Measurements from ENCODE around the gene TBC1D22A. TPM values are rescaled to one million over a fixed set of nuclear protein-coding genes. Genes with fewer than 3 reads are reported as not detected.

Gene TBC1D22A
- total RNA-seq, 1 experiment from 2014 or later: 26.0 TPM

- Mint-ChIP-seq H3K27ac (ENCODE audit: low read depth, unreplicated experiment) (no peak overlapping the region), H3K4me1 (ENCODE audit: insufficient read depth, unreplicated experiment) (peaks cover 5% of the 10 kb centered on the region), H3K9me3 (ENCODE audit: unreplicated experiment) (no peaks in the 10 kb centered on the region), H3K36me3 (ENCODE audit: insufficient read depth, unreplicated experiment) (no peaks in the 10 kb centered on the region), H3K4me3 (ENCODE audit: unreplicated experiment) (no peak overlapping the region), H3K27me3 (ENCODE audit: insufficient read depth, unreplicated experiment) (no peaks in the 10 kb centered on the region)
- no peak for DNase-seq (ENCODE audit: unreplicated experiment)
- ChIA-PET CTCF (no interaction called here), POLR2A (no interaction called here)
- TF ChIP-seq CTCF (IDR thresholded peaks at IDR 0.05; ENCODE audit: unreplicated experiment): no peak
- intact Hi-C loops (cut with micrococcal nuclease): no loop called here
- no TSS peak for BruUV-seq (replicated peaks)
Measured at GRCh38 chr22:47220752-47221151, 458.3 kb downstream of the TBC1D22A start.

GRCh38 chr22:47221840-47222615 is 459.6 kb downstream of the TBC1D22A start:
- intact Hi-C loops (cut with micrococcal nuclease): no loop called here
- H3K27me3 Mint-ChIP-seq (ENCODE audit: insufficient read depth, unreplicated experiment): no peaks in the 10 kb centered on the region
- no peak for DNase-seq (ENCODE audit: unreplicated experiment)

More at GRCh38 chr22:47221840-47222615, 459.6 kb downstream of the TBC1D22A start:
- TF ChIP-seq CTCF (IDR thresholded peaks at IDR 0.05; ENCODE audit: unreplicated experiment): no peak
- Mint-ChIP-seq H3K4me1 (ENCODE audit: insufficient read depth, unreplicated experiment) (peaks cover 5% of the 10 kb centered on the region), H3K36me3 (ENCODE audit: insufficient read depth, unreplicated experiment) (no peaks in the 10 kb centered on the region), H3K9me3 (ENCODE audit: unreplicated experiment) (no peaks in the 10 kb centered on the region), H3K27ac (ENCODE audit: low read depth, unreplicated experiment) (no peak overlapping the region), H3K4me3 (ENCODE audit: unreplicated experiment) (no peak overlapping the region)
- no TSS peak for BruUV-seq (replicated peaks)
- CTCF ChIA-PET: interaction anchor here (0.6 kb wide), 1 partner anchor 54 kb away, joined by 4 read pairs; no protein-coding TSS in a partner anchor
- POLR2A ChIA-PET: no interaction called here

Other genes starting within 250 kb of the TBC1D22A start
- gene CELSR1, start 225.0 kb upstream of the TBC1D22A start, total RNA-seq (2022): 49.1 and 69.2 TPM in 2 replicates
- gene GRAMD4, start 142.3 kb upstream of the TBC1D22A start, total RNA-seq (2022): 15.6 and 23.7 TPM in 2 replicates
- gene CERK, start 24.4 kb upstream of the TBC1D22A start, total RNA-seq (2022): 11.6 and 20.2 TPM in 2 replicates